GM12878 (cell line): ENCODE results near the gene CTIF. TPM values are rescaled to one million over a fixed set of nuclear protein-coding genes. Genes with fewer than 3 reads are reported as not detected.

ENCODE experiments used
- ATAC-seq: fragments of 200-7000 bp; cut with Tn5 transposase; 3 replicates; pipeline ENCODE4 v1.9.1; 2020; ENCODE audit warnings: mild to moderate bottlenecking, moderate library complexity
- BruUV-seq: library from RNA; stranded (reverse); fragments of 400-500 nt; replicated peaks from 2 replicates; lab custom pipeline; 2021; lab: Mats Ljungman, UMichigan
- CTCF ChIA-PET: fragments of 300-600 bp; sonication (Branson Sonifier 250); formaldehyde crosslinking; extraction: SDS; loops from one replicate; lab custom pipeline; 2021; ENCODE audit warnings: inconsistent platforms; lab: Yijun Ruan, JAX
- POLR2A ChIA-PET: fragments of 350-600 bp; formaldehyde crosslinking; extraction: SDS; loops from one replicate; lab custom pipeline; 2021; ENCODE audit warnings: inconsistent platforms; lab: Charles Lee
- RAD21 ChIA-PET: fragments of 300-600 bp; sonication (Branson Sonifier 250); formaldehyde crosslinking; loops from one replicate; lab custom pipeline; 2023; ENCODE audit warnings: antibody characterized with exemption; ENCODE audit not compliant: unreplicated experiment; lab: Charles Lee
- SMC1A ChIA-PET: fragments of 300-600 bp; sonication (Branson Sonifier 250); formaldehyde crosslinking; loops from one replicate; lab custom pipeline; 2023; ENCODE audit not compliant: unreplicated experiment, uncharacterized antibody; lab: Charles Lee
- DNase-seq: peaks from one replicate; pipeline ENCODE4 v3.0.0-alpha.2; 2011; ENCODE audit warnings: low read depth, low spot score
- FAIRE-seq: peaks from 3 replicates; lab custom pipeline; 2011; peaks lifted over from hg19 to GRCh38; lab: Jason Lieb, UNC
- H2AFZ ChIP-seq: 2 replicates; pipeline ENCODE4 v1.6.0; 2011; ENCODE audit warnings: low read depth, low read length, control low read depth; ENCODE audit not compliant: control insufficient read depth
- H3K27ac ChIP-seq: 2 replicates; pipeline ENCODE4 v1.5.1; 2011; ENCODE audit warnings: control low read depth; ENCODE audit not compliant: control insufficient read depth, insufficient read depth
- H3K27me3 ChIP-seq, 2 experiments: replicated peaks in 1 of 2; 2 replicates each; pipeline versions ENCODE4 v1.6.0 to v1.6.1; 2011; ENCODE audit warnings: low read length in 1 of 2; ENCODE audit not compliant: control insufficient read depth in 2 of 2, insufficient read depth in 2 of 2
- H3K36me3 ChIP-seq, 2 experiments: 2 replicates each; pipeline ENCODE4 v1.5.1; 2011; ENCODE audit warnings: low read length in 1 of 2; ENCODE audit not compliant: control insufficient read depth in 2 of 2, insufficient read depth in 2 of 2
- H3K4me1 ChIP-seq: 2 replicates; pipeline ENCODE4 v1.6.1; 2011; ENCODE audit warnings: mild to moderate bottlenecking, low read length, moderate library complexity, mixed read lengths; ENCODE audit not compliant: control insufficient read depth, insufficient read depth
- H3K4me2 ChIP-seq: 2 replicates; pipeline ENCODE4 v1.6.0; 2011; ENCODE audit warnings: control low read depth; ENCODE audit not compliant: control insufficient read depth, insufficient read depth
- H3K4me3 ChIP-seq: fragments of 200-600 bp; sonication (generic); 2 replicates; pipeline ENCODE4 v1.5.1; 2016
- H3K79me2 ChIP-seq: 2 replicates; pipeline ENCODE4 v1.6.0; 2011; ENCODE audit warnings: low read length; ENCODE audit not compliant: control insufficient read depth, insufficient read depth
- H3K9ac ChIP-seq: 2 replicates; pipeline ENCODE4 v1.8.0; 2011; ENCODE audit warnings: low read length, control low read depth, mixed read lengths; ENCODE audit not compliant: control insufficient read depth, insufficient read depth
- H3K9me3 ChIP-seq: replicated peaks from 3 replicates; pipeline ENCODE4 v1.5.1; 2011; ENCODE audit warnings: mild to moderate bottlenecking, low read length; ENCODE audit not compliant: control insufficient read depth, insufficient read depth
- H4K20me1 ChIP-seq: 2 replicates; pipeline ENCODE4 v1.6.0; 2011; ENCODE audit not compliant: control insufficient read depth, insufficient read depth
- ATF7 ChIP-seq: fragments of 450-650 bp; IDR thresholded peaks from 2 replicates; pipeline ENCODE4 v1.6.1; 2016; ENCODE audit warnings: low read depth, mild to moderate bottlenecking
- BCL3 ChIP-seq: IDR thresholded peaks from 2 replicates; pipeline ENCODE4 v1.6.1; 2011; ENCODE audit warnings: borderline replicate concordance, low read depth, mild to moderate bottlenecking, moderate library complexity, low read length; ENCODE audit not compliant: insufficient read depth, poor library complexity, severe bottlenecking
- HDAC2 ChIP-seq: fragments of 200-600 bp; sonication (generic); IDR thresholded peaks from 2 replicates; pipeline ENCODE4 v1.6.1; 2017
- YY1 ChIP-seq: IDR thresholded peaks from 2 replicates; pipeline ENCODE4 v1.6.1; 2011; ENCODE audit warnings: low read depth, mild to moderate bottlenecking, low read length
- ZBED1 ChIP-seq: IDR thresholded peaks from 2 replicates; pipeline ENCODE4 v1.6.1; 2016; ENCODE audit warnings: borderline replicate concordance
- ZNF207 ChIP-seq: fragments of 450-650 bp; IDR thresholded peaks from 2 replicates; pipeline ENCODE4 v1.6.1; 2014; ENCODE audit warnings: antibody characterized with exemption, mild to moderate bottlenecking, borderline replicate concordance
- ZNF687 ChIP-seq: fragments of 450-650 bp; IDR thresholded peaks from 2 replicates; pipeline ENCODE4 v1.6.1; 2017; ENCODE audit warnings: mild to moderate bottlenecking, moderate library complexity
- WGBS: methylation state at CpG from one replicate; pipeline ENCODE4 v1.1.6; 2016; ENCODE audit warnings: low lambda C conversion rate; ENCODE audit not compliant: insufficient replicate concordance, insufficient coverage; ENCODE audit errors: missing lambda C conversion rate; 5-methylcytosine and 5-hydroxymethylcytosine counted together
- in situ Hi-C: fragments of 300-500 bp; cut with MboI; formaldehyde crosslinking; loops from 9 replicates; pipeline ENCODE4 v1.14.3; 2018; ENCODE audit warnings: mixed read lengths
- intact Hi-C: fragments of 100-400 bp; cut with micrococcal nuclease; formaldehyde crosslinking; loops from one replicate; pipeline ENCODE4 v1.14.2; 2022; ENCODE audit not compliant: unreplicated experiment
- polyA plus RNA-seq, 11 experiments: library from polyadenylated mRNA; depleted of rRNA in 4 of 11; unstranded in 6 of 11; stranded (reverse) in 5 of 11; fragments of >200 nt; fragmentation: Nextera tagmentation in 4 of 11; fragmentation: Illumina TruSeq in 1 of 11; extraction: Ambion mirVana in 4 of 11; extraction: Trizol in 1 of 11; gene quantifications; 1 replicate in 1 of 11; 2 replicates in 10 of 11; pipeline versions ENCODE4 v1.2.1 to v1.2.3, GENCODE V29; 2011 to 2016; ENCODE audit warnings: inconsistent platforms in 2 of 11, missing spikeins in 2 of 11, low read depth in 1 of 11
- total RNA-seq, 4 experiments: library from RNA; depleted of rRNA in 3 of 4; stranded (reverse); fragments of >200 nt in 3 of 4; fragmentation: Illumina TruSeq in 1 of 4; extraction: Trizol in 1 of 4; gene quantifications; 2 replicates each; pipeline versions ENCODE4 v1.2.1 to v1.2.3, GENCODE V29; 2013 to 2021

The CTIF gene
- total and polyA plus RNA-seq, 10 of the 15 experiments (the other 5 are each of a cell fraction or from before 2014, with no cell fraction given), result 0.06 to 11.6 (median 2.5) TPM

- Histone ChIP-seq H3K9ac (no peak overlapping the region), H3K36me3 (no peaks in the 10 kb centered on the region), H2AFZ (no peak overlapping the region), H3K4me1 (peaks cover 11% of the 10 kb centered on the region), H3K9me3 (no peaks in the 10 kb centered on the region), H3K4me3 (no peak overlapping the region), H3K4me2 (no peak overlapping the region)
- no peak for FAIRE-seq
- SMC1A ChIA-PET, result no interaction called here
- POLR2A ChIA-PET, result no interaction called here
- CTCF ChIA-PET, result interaction anchor here (1.0 kb wide), 1 partner anchor 135 kb away, joined by 3 read pairs; no protein-coding TSS in a partner anchor
- ATAC-seq, result no peak
- in situ Hi-C loops (no loop called here), intact Hi-C loops (no loop called here)
- no peak for DNase-seq
- RAD21 ChIA-PET, result no interaction called here
- BruUV-seq, result no TSS peak
- 49% methylated on average over 9 of the region's 9 CpGs for WGBS
- TF ChIP-seq HDAC2 (no peak), BCL3 (no peak), ZNF687 (no peak), ZBED1 (no peak), ZNF207 (no peak), ATF7 (no peak), YY1 (no peak)
- TF ChIP-seq, all 136 proteins: peak for 0
- H3K79me2 ChIP-seq, result no peaks in the 10 kb centered on the region
- H3K27me3 ChIP-seq, result no peaks in the 10 kb centered on the region
- H4K20me1 ChIP-seq, result no peaks in the 10 kb centered on the region
- no peak overlapping the region for H3K27ac ChIP-seq
These were observed 79.1 kb downstream of the CTIF start for GRCh38 chr18:48617844-48618497.
